Chondrocyte (in vitro differentiated cells): ENCODE data around the gene MRPS24. TPM values are rescaled to one million over a fixed set of nuclear protein-coding genes. Genes with fewer than 3 reads are reported as not detected.

Experiments
- DNase-seq: peaks from one replicate; pipeline ENCODE4 v3.0.0; 2021; ENCODE audit warnings: mixed read lengths, low spot score
- H3K27ac Mint-ChIP-seq: one replicate; pipeline ENCODE4 v1.8.0; 2021; ENCODE audit warnings: mild to moderate bottlenecking, moderate library complexity, mixed read lengths; ENCODE audit not compliant: unreplicated experiment
- H3K27me3 Mint-ChIP-seq: 2 replicates; pipeline ENCODE4 v1.8.0; 2021; ENCODE audit warnings: low read depth, mixed read lengths
- H3K36me3 Mint-ChIP-seq: 2 replicates; pipeline ENCODE4 v1.8.0; 2021; ENCODE audit warnings: low read depth, mixed read lengths
- H3K4me1 Mint-ChIP-seq: 2 replicates; pipeline ENCODE4 v1.8.0; 2021; ENCODE audit warnings: low read depth, mild to moderate bottlenecking, mixed read lengths
- H3K4me3 Mint-ChIP-seq: one replicate; pipeline ENCODE4 v1.8.0; 2021; ENCODE audit warnings: mild to moderate bottlenecking, moderate library complexity, mixed read lengths; ENCODE audit not compliant: unreplicated experiment
- H3K9me3 Mint-ChIP-seq: 2 replicates; pipeline ENCODE4 v1.8.0; 2021; ENCODE audit warnings: low read depth, mixed read lengths
- total RNA-seq: library from RNA; stranded (reverse); gene quantifications from 3 replicates; pipeline ENCODE4 v1.2.1, GENCODE V29; 2021
- TF ChIP-seq, protein P1 (sequence below): fragments of 200-600 bp; sonication (generic); IDR thresholded peaks from 2 replicates; pipeline ENCODE4 v1.5.0; 2021; ENCODE audit warnings: antibody characterized with exemption, mild to moderate bottlenecking, moderate library complexity

MRPS24 gene
- total RNA-seq, 1 donor from 2014 or later = 70.2 TPM

DNA sequence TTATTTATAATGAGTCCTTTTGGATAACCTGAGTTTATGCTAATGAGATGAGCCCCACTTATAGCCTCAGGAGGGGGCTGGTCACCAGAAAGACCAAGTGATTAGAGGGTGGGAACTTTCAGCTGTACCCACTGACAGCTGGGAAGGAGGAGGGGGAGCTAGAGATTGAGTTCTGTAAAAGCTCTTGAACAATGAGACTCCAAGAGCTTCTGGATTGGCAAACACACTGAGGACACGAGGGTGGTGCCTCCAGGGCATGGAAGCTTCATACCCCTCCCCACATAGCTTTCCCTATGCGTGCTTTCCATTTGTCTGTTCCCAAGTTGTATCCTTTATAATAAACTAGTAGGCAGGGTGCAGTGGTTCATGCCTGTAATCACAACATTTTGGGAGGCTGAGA lies 20.3 kb downstream of the MRPS24 start:
- TF ChIP-seq, protein P1, sequence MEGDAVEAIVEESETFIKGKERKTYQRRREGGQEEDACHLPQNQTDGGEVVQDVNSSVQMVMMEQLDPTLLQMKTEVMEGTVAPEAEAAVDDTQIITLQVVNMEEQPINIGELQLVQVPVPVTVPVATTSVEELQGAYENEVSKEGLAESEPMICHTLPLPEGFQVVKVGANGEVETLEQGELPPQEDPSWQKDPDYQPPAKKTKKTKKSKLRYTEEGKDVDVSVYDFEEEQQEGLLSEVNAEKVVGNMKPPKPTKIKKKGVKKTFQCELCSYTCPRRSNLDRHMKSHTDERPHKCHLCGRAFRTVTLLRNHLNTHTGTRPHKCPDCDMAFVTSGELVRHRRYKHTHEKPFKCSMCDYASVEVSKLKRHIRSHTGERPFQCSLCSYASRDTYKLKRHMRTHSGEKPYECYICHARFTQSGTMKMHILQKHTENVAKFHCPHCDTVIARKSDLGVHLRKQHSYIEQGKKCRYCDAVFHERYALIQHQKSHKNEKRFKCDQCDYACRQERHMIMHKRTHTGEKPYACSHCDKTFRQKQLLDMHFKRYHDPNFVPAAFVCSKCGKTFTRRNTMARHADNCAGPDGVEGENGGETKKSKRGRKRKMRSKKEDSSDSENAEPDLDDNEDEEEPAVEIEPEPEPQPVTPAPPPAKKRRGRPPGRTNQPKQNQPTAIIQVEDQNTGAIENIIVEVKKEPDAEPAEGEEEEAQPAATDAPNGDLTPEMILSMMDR = no peak
- Mint-ChIP-seq H3K27ac (no peak overlapping the region), H3K36me3 (no peaks in the 10 kb centered on the region), H3K9me3 (no peaks in the 10 kb centered on the region), H3K4me3 (no peak overlapping the region), H3K4me1 (no peaks in the 10 kb centered on the region), H3K27me3 (peaks cover 2% of the 10 kb centered on the region)
- DNase-seq = no peak

DNA sequence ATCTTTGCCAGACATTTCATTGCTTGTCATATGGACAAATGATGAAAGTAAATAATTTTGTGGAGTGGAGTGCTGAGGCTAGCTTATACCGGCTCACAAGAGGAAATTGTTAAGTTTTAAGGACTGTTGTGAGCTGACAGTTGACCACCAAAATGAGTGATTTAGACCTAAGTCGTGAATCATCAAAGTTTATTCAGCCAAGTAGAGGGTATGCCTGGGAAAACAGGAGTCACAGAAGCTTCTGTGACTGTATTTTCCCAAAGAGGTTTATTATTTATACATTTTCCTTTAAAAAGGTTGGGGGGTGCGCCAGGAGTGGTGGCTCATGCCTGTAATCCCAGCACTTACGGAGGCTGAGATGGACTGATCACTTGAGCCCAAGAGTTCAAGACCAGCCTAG lies 21.8 kb downstream of the MRPS24 start:
- Mint-ChIP-seq H3K9me3 (no peaks in the 10 kb centered on the region), H3K36me3 (no peaks in the 10 kb centered on the region), H3K4me3 (no peak overlapping the region), H3K27ac (no peak overlapping the region), H3K27me3 (peaks cover 2% of the 10 kb centered on the region), H3K4me1 (no peaks in the 10 kb centered on the region)
- TF ChIP-seq, protein P1 = no peak
- DNase-seq = no peak

DNA sequence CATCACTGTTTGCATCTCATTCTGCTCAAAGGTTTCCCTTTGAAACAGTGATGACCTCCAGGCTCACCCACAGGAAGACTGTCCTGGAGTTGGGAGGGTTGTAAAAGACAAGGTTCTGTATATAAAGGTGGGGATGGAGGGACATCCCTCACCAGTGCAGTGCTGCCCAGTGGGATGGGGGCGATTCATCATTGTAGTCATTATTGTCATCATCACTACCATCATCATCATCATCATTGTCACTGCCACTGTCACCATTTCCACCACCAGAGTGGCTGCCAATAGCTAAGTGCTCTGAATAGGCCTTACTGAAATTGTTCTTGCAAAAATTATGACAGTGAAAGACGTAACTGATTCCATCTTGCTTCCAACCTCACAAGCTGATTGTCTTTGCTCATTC lies 24.7 kb downstream of the MRPS24 start:
- Mint-ChIP-seq H3K36me3 (no peaks in the 10 kb centered on the region), H3K9me3 (no peaks in the 10 kb centered on the region), H3K27me3 (peaks cover 2% of the 10 kb centered on the region), H3K4me1 (no peaks in the 10 kb centered on the region), H3K27ac (no peak overlapping the region), H3K4me3 (no peak overlapping the region)
- DNase-seq = no peak
- TF ChIP-seq, protein P1 = no peak

DNA sequence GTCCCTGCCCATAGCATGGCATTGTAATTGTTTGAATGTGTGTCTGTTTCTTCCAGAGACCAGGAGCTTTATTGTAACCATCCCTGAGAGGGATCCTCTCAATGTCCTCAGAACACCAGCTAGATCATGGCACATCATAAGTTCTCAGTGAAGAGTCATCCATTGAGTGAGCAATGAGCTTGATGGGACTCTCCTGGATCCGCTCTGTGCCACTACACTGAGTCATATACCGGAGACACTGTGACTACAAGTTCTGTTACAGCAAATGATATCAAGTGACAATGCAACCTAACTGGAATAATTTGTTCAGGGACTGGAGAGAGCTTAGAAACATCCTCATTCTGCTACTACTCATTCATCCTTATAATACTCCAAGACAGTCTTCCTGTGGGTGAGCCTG lies 25.1 kb downstream of the MRPS24 start:
- DNase-seq = no peak
- Mint-ChIP-seq H3K9me3 (no peaks in the 10 kb centered on the region), H3K27me3 (peaks cover 2% of the 10 kb centered on the region), H3K27ac (no peak overlapping the region), H3K4me1 (no peaks in the 10 kb centered on the region), H3K4me3 (no peak overlapping the region), H3K36me3 (no peaks in the 10 kb centered on the region)
- TF ChIP-seq, protein P1 = no peak

DNA sequence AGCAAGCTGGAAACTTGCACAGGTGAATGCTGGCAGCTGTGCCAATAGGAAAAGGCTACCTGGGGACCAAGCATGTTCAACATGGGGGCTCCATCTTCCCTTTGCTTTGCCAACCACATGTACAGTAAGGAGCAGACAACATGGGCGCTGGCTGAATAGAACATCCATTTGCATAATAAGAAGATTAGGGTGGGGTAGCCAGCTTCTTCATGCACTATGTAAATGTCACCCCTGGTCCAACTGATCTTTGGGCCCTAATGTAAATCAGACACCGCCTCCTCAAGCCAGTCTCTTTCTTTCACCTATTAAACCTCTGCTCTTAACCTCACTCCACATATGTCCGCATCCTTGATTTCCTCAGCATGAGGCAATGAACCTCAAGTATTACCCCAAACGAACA lies 26.0 kb downstream of the MRPS24 start:
- H3K27me3 Mint-ChIP-seq = peaks cover 2% of the 10 kb centered on the region
- no peaks in the 10 kb centered on the region for H3K36me3 Mint-ChIP-seq
- no peaks in the 10 kb centered on the region for H3K9me3 Mint-ChIP-seq
- H3K27ac Mint-ChIP-seq = no peak overlapping the region
- TF ChIP-seq, protein P1 = no peak
- DNase-seq = no peak
- H3K4me1 Mint-ChIP-seq = peaks cover 7% of the 10 kb centered on the region
- no peak overlapping the region for H3K4me3 Mint-ChIP-seq
